Activated T-cell treated with anti-CD3 and anti-CD28 coated beads for 48 hours (primary cell): ENCODE data around the gene CCDC91.
A peak's percentile ranks its signal among the peaks of the same experiment; 100 is the strongest.
"Not testable (repeated sequence)": the region's sequence is repeated elsewhere in the genome, so short reads cannot be mapped to it uniquely, and the experiment has no call there.

Experiments used
- DNase-seq: peaks from one replicate; pipeline ENCODE4 v3.0.0-alpha.2; 2020; ENCODE audit warnings: low read depth

CCDC91 gene

GRCh38 chr12:28184375-28184774 lies 5.9 kb upstream of the CCDC91 start:
- DNase-seq: no peak

GRCh38 chr12:28186500-28186899 lies 3.8 kb upstream of the CCDC91 start:
- no peak for DNase-seq

GRCh38 chr12:28189784-28190320 lies 404 bp upstream of the CCDC91 start:
- DNase-seq: no peak

- DNase-seq: peak; percentile 20
Observed at GRCh38 chr12:28191051-28192048, 1.1 kb downstream of the CCDC91 start.

- no peak for DNase-seq
Observed at GRCh38 chr12:28192125-28192524, 1.9 kb downstream of the CCDC91 start.

GRCh38 chr12:28194621-28195020 lies 4.4 kb downstream of the CCDC91 start:
- DNase-seq: not testable (repeated sequence)

- not testable (repeated sequence) for DNase-seq
Observed at GRCh38 chr12:28201136-28201535, 10.9 kb downstream of the CCDC91 start.

- no peak for DNase-seq
Observed at GRCh38 chr12:28202374-28203130, 12.3 kb downstream of the CCDC91 start.

GRCh38 chr12:28209782-28210181 lies 19.5 kb downstream of the CCDC91 start:
- no peak for DNase-seq

GRCh38 chr12:28212182-28212581 lies 21.9 kb downstream of the CCDC91 start:
- no peak for DNase-seq

- no peak for DNase-seq
Observed at GRCh38 chr12:28215021-28215420, 24.8 kb downstream of the CCDC91 start.

- no peak for DNase-seq
Observed at GRCh38 chr12:28216016-28216415, 25.8 kb downstream of the CCDC91 start.

- no peak for DNase-seq
Observed at GRCh38 chr12:28217805-28218204, 27.5 kb downstream of the CCDC91 start.

- DNase-seq: no peak
Observed at GRCh38 chr12:28218875-28219274, 28.6 kb downstream of the CCDC91 start.

GRCh38 chr12:28219827-28220226 lies 29.6 kb downstream of the CCDC91 start:
- DNase-seq: no peak

- DNase-seq: peak; percentile 49
Observed at GRCh38 chr12:28222081-28222700, 31.9 kb downstream of the CCDC91 start.

- no peak for DNase-seq
Observed at GRCh38 chr12:28223025-28223554, 32.8 kb downstream of the CCDC91 start.

- DNase-seq: no peak
Observed at GRCh38 chr12:28223858-28224257, 33.6 kb downstream of the CCDC91 start.

- no peak for DNase-seq
Observed at GRCh38 chr12:28226705-28227104, 36.4 kb downstream of the CCDC91 start.

- DNase-seq: no peak
Observed at GRCh38 chr12:28227251-28227650, 37.0 kb downstream of the CCDC91 start.

- no peak for DNase-seq
Observed at GRCh38 chr12:28231248-28231647, 41.0 kb downstream of the CCDC91 start.
